ENCODE data around the gene CBFA2T2.
"Not testable (repeated sequence)": the region's sequence is repeated elsewhere in the genome, so short reads cannot be mapped to it uniquely, and the experiment has no call there.

The CBFA2T2 gene

GRCh38 chr20:33622705-33623365 lies 132.9 kb downstream of the CBFA2T2 start:
- DNase-seq (ENCODE audit: low read depth in 2 of 2): no peak

DNA sequence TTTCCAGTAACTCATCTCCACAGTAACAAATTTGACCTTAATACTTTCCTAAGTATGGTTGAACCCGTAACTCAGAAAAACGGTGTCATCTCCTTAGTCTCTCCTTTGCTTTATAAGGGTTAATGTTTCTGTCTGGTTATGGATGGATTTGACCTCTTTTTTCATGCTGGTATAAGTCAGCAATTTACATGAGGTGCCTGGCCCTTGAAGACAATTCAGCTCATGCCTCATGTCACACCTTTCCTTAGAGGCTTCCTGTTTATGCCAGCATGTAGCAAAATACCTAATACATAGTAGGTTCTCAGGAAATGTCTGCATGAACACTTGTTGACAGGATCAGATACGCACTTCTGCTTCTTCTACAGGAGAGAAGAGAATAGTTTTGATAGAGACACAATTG lies 134.5 kb downstream of the CBFA2T2 start:
- no peak for DNase-seq (ENCODE audit: low read depth in 2 of 2)

DNA sequence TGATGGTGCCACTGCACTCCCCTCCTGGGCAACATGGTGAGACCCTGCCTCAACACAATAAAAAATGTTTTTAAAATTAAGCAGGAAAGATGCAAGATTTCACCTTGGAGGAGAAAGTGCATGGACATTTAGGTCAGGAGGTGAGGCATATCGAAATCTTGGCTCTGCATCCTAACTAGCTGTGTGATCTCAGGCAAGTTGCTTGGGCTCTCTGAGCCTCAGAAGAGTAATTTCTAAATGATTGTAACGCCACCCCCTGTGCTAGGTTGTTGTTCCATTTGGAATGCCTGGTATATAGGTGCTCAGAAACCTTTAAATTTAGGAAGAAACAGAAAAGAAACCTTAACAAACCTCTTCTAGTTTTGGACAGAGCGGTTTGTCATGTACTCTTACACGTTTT lies 136.3 kb downstream of the CBFA2T2 start:
- no peak for DNase-seq (ENCODE audit: low read depth in 2 of 2)

GRCh38 chr20:33627577-33628216 lies 137.8 kb downstream of the CBFA2T2 start:
- no peak for DNase-seq (ENCODE audit: low read depth in 2 of 2)

DNA sequence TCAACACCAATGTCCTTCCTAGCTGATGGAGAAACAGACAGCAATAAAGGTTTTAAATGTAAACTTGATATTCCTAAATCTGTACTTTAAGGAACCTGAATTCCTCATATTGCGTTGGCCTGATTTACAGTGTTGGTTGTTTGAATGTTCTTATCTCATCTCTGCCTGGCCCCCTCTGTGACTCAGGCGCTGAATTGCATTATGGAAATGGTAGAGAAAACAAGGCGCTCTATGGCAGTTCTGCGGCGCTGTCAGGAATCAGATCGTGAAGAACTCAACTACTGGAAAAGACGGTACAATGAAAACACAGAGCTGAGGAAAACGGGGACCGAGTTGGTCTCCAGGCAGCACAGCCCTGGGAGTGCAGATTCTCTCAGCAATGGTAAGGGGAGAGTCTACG lies 139.6 kb downstream of the CBFA2T2 start:
- DNase-seq (ENCODE audit: low read depth in 2 of 2): no peak

DNA sequence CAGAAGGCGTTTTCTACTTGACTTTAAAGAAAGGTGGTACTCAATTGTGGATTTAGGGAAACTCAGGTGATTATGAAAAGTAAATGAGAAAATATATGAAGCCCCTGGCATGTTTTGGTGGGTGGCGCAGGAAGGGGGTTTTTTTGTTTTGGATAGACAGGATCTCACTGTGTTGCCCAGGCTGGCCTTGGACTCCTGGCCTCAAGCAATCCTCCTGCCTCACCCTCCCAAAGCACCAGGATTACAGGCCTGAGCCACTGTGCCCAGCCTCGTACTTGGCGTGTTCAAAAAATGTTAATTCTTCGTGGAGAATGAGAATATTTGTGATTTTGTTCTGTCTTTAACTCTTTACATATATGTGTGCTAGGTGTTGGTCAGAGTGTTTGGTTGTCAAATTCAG lies 140.1 kb downstream of the CBFA2T2 start:
- no peak for DNase-seq (ENCODE audit: low read depth in 2 of 2)

- DNase-seq (ENCODE audit: low read depth in 2 of 2): no peak
Observed at GRCh38 chr20:33630507-33630906, 140.6 kb downstream of the CBFA2T2 start.

DNA sequence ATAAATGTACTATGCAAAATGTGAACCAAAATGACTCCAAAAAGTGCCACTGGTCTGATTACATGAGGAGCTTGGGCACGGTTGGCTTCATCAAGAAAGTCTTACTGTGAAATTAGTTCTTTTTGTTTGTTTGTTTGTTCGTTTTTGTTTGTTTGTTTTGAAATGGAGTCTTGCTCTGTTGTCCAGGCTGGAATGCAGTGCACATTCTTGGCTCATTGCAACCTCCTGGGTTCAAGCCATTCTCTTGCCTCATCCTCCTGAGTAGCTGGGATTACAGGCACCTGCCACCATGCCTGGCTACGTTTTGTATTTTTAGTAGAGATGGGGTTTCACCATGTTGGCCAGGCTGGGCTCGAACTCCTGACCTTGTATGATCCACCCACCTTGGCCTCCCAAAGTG lies 142.0 kb downstream of the CBFA2T2 start:
- not testable (repeated sequence) for DNase-seq (ENCODE audit: low read depth in 2 of 2)

DNA sequence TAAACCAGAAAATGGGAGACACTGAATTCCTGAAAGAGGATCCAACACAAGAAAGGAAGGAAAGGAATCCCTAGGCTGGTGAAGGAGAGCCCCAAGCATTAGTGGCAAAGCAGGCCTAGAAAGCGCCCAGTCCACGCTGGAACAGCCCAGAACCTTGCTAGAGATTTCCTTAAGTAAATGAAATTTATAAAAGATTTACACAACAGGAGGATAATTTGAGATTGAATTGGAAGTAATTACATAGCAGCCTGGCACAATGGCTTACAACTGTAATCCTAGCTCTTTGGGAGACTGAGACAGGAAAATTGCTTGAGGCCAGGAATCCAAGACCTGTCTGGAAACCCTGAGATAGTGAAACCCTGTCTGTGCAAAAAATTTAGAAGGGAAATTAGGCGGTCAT lies 145.4 kb downstream of the CBFA2T2 start:
- no peak for DNase-seq (ENCODE audit: low read depth in 2 of 2)

GRCh38 chr20:33636776-33637175 lies 146.9 kb downstream of the CBFA2T2 start:
- DNase-seq (ENCODE audit: low read depth in 2 of 2): no peak

DNA sequence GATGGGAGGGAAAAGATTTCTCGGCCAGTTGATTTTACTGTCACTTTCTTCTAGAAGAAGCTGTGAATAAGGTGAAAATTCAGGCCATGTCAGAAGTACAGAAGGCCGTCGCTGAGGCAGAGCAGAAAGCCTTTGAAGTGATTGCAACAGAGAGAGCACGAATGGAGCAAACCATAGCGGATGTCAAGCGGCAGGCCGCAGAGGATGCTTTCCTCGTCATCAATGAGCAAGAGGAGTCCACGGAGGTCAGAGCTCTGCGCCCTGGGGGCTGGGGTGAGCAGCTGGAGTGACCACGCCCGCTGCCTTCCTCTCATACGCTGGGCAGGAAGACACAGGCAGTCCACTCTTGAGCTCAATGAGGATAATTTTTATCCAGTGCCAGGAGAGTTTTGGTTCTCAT lies 150.4 kb downstream of the CBFA2T2 start:
- DNase-seq (ENCODE audit: low read depth in 2 of 2): no peak

DNA sequence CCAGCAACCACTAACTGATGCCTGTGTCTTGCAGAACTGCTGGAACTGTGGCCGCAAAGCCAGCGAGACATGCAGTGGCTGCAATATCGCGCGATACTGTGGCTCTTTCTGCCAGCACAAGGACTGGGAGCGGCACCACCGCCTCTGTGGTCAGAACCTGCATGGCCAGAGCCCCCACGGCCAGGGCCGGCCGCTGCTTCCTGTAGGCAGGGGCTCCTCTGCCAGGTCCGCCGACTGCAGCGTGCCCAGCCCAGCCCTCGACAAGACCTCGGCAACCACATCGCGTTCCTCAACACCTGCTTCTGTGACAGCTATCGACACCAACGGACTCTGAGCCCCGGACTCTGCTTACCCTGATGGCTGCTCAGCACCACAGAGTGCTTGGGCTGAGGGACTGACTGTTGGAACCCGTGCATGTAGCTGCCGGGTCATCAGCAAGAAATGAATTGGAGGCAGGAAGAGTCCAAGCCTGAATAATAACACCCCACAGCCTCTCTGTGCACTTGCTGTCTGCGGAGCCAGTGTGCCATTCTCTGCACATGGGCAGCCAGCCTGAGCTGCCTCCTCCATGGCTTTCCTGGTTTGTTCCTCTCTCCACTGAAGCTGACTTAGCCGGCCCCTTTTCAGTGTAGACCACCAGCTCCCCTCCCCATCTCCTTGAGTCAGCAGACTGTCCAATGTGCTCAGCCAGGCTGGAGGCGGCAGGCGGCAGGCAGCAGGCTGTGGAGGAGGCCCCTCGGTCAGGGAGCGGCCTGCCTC lies 154.6 kb downstream of the CBFA2T2 start:
- DNase-seq (ENCODE audit: low read depth in 2 of 2): no peak

DNA sequence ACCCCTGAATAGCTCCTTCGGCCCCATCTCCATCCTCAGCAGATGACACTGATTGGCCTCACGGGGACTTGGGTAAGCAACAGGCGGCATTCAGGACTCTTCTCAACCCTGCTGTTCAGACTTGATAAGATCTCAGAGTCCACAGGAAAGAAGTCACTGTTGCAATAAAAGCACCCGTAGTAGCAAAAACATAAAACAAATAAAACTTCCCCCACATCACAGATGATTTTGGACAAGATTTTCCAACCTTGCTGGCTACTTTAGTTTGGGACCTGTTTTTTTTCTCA lies 155.1 kb downstream of the CBFA2T2 start:
- DNase-seq (ENCODE audit: low read depth in 2 of 2): no peak

DNA sequence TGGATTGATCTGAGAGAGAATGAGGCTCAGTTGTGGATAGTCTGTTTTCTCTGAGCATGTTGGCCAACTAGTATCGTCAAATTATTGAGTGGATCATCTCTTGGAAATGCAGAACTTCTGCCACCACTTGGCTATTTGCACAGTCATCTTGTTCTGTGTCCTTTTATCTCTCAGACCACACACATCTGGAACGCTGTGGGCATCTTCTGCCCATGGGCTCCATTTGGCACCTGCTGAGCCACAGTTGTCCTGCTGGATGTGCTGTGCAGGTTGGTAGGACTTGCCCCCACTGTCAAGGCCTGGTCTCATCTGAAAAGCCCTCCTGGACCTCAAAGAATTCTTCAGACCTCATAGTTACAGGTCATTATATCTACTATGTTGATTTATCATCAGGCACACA lies 155.5 kb downstream of the CBFA2T2 start:
- no peak for DNase-seq (ENCODE audit: low read depth in 2 of 2)

GRCh38 chr20:33646191-33646590 lies 156.3 kb downstream of the CBFA2T2 start:
- no peak for DNase-seq (ENCODE audit: low read depth in 2 of 2)

- DNase-seq (ENCODE audit: low read depth in 2 of 2): not testable (repeated sequence)
Observed at GRCh38 chr20:33646959-33647602, 157.2 kb downstream of the CBFA2T2 start.

- no peak for DNase-seq (ENCODE audit: low read depth in 2 of 2)
Observed at GRCh38 chr20:33647603-33648395, 157.9 kb downstream of the CBFA2T2 start.

GRCh38 chr20:33648396-33649004 lies 158.6 kb downstream of the CBFA2T2 start:
- no peak for DNase-seq (ENCODE audit: low read depth in 2 of 2)

GRCh38 chr20:33649201-33649681 lies 159.3 kb downstream of the CBFA2T2 start:
- no peak for DNase-seq (ENCODE audit: low read depth in 2 of 2)

DNA sequence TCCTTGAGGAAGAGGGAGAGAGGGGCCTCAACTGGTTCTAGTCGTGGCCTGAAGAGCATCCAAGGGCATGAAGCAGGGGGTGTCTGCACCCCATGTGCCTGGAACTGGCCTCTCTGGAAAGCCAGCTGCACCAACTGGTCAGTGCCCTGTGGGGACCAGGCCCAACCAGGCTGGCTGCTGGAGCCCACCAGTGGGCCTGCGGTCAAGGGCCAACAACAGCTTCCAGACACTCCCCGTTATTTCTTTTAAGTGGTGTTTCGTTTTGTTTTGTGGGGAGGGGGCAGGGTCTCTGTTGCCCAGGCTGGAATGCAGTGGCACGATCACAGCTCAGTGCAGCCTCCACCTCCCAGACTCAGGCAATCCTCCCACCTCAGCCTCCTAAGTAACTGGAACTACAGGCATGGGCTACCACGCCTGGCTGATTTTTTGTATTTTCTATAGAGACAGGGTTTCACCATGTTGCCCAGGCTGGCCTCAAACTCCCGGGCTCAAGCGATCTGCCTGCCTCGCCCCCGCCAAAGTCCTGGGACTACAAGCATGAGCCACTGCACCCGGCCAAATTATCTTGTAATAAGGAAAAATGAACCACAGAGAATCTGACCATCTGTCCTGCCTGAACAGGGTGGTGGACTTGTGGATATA lies 160.3 kb downstream of the CBFA2T2 start:
- DNase-seq (ENCODE audit: low read depth in 2 of 2): no peak

All from stimulated activated CD8-positive, alpha-beta memory T cell treated with anti-CD3 and anti-CD28 coated beads, Interleukin-7, amount 100 ng/mL, for 1 hour (primary cell).